Prostate gland (tissue), 2 donors: ENCODE measurements around the gene LSM2.

Experiments used
- POLR2A ChIP-seq: fragments of 450-650 bp; IDR thresholded peaks from one replicate; pipeline ENCODE4 v1.6.1; 2016; ENCODE audit warnings: antibody characterized with exemption, mild to moderate bottlenecking
- POLR2AphosphoS5 ChIP-seq: sonication (generic); formaldehyde crosslinking; IDR thresholded peaks from one replicate; pipeline ENCODE4 v1.6.1; 2017; ENCODE audit warnings: antibody characterized with exemption
- TF ChIP-seq, protein P1 (sequence below), 4 experiments: fragments of 200-600 bp in 2 of 4; fragments of 450-650 bp in 2 of 4; sonication (generic) in 2 of 4; IDR thresholded peaks; 1 replicate in 3 of 4; 2 replicates in 1 of 4; pipeline ENCODE4 v1.5.1; 2016 to 2019; ENCODE audit warnings: antibody characterized with exemption in 4 of 4, mild to moderate bottlenecking in 2 of 4, moderate library complexity in 2 of 4

DNA sequence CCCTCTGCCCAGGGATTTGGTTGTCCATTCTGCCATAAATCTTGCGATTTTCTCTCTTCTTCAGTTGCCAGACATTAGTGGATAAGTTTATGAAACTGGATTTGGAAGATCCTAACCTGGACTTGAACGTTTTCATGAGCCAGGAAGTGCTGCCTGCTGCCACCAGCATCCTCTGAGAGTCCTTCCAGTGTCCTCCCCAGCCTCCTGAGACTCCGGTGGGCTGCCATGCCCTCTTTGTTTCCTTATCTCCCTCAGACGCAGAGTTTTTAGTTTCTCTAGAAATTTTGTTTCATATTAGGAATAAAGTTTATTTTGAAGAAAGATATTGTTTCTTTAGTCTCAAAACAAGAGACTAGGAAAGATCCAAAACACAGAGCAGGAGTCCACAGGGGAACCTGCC is 44.4 kb downstream of the LSM2 start, which contains the start of gene SAPCD1:
- TF ChIP-seq, protein P1, sequence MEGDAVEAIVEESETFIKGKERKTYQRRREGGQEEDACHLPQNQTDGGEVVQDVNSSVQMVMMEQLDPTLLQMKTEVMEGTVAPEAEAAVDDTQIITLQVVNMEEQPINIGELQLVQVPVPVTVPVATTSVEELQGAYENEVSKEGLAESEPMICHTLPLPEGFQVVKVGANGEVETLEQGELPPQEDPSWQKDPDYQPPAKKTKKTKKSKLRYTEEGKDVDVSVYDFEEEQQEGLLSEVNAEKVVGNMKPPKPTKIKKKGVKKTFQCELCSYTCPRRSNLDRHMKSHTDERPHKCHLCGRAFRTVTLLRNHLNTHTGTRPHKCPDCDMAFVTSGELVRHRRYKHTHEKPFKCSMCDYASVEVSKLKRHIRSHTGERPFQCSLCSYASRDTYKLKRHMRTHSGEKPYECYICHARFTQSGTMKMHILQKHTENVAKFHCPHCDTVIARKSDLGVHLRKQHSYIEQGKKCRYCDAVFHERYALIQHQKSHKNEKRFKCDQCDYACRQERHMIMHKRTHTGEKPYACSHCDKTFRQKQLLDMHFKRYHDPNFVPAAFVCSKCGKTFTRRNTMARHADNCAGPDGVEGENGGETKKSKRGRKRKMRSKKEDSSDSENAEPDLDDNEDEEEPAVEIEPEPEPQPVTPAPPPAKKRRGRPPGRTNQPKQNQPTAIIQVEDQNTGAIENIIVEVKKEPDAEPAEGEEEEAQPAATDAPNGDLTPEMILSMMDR (IDR thresholded peaks at IDR 0.05): no peak
- no peak for TF ChIP-seq POLR2AphosphoS5
- TF ChIP-seq POLR2A: no peak
